Smooth muscle cell (in vitro differentiated cells): ENCODE results near the gene NEMF. TPM values are rescaled to one million over a fixed set of nuclear protein-coding genes. Genes with fewer than 3 reads are reported as not detected.
"Not testable (repeated sequence)": the region's sequence is repeated elsewhere in the genome, so short reads cannot be mapped to it uniquely, and the experiment has no call there.

Source experiments
- DNase-seq: peaks from one replicate; lab custom pipeline; 2025; ENCODE audit not compliant: unreplicated experiment; lab: John Stamatoyannopoulos, UW
- H2AFZ ChIP-seq: fragments of 200-600 bp; sonication (generic); 2 replicates; pipeline ENCODE4 v1.6.0; 2016; ENCODE audit warnings: antibody characterized with exemption, low read depth, mild to moderate bottlenecking
- H3F3A ChIP-seq: fragments of 200-600 bp; sonication (generic); 2 replicates; pipeline ENCODE4 v1.6.0; 2017; ENCODE audit warnings: antibody characterized with exemption, low read depth
- H3K27ac ChIP-seq: fragments of 200-600 bp; sonication (generic); 2 replicates; pipeline ENCODE4 v1.5.1; 2016; ENCODE audit warnings: low read depth, mild to moderate bottlenecking
- H3K27me3 ChIP-seq: fragments of 200-600 bp; sonication (generic); 2 replicates; pipeline ENCODE4 v1.6.1; 2016; ENCODE audit warnings: low read depth, mild to moderate bottlenecking
- H3K36me3 ChIP-seq: fragments of 200-600 bp; sonication (generic); 2 replicates; pipeline ENCODE4 v1.5.1; 2016; ENCODE audit warnings: low read depth
- H3K4me1 ChIP-seq: fragments of 200-600 bp; sonication (generic); 2 replicates; pipeline ENCODE4 v1.5.1; 2016; ENCODE audit warnings: low read depth
- H3K4me2 ChIP-seq: fragments of 200-600 bp; sonication (generic); 2 replicates; pipeline ENCODE4 v1.6.0; 2016; ENCODE audit warnings: mild to moderate bottlenecking
- H3K4me3 ChIP-seq: fragments of 200-600 bp; sonication (generic); 2 replicates; pipeline ENCODE4 v1.5.1; 2016; ENCODE audit warnings: mild to moderate bottlenecking
- H3K79me2 ChIP-seq: fragments of 200-600 bp; sonication (generic); 2 replicates; pipeline ENCODE4 v1.6.0; 2016; ENCODE audit warnings: low read depth, mild to moderate bottlenecking
- H3K9ac ChIP-seq: fragments of 200-600 bp; sonication (generic); 2 replicates; pipeline ENCODE4 v1.6.0; 2016; ENCODE audit warnings: low read depth
- H3K9me3 ChIP-seq: fragments of 200-600 bp; sonication (generic); replicated peaks from 2 replicates; pipeline ENCODE4 v1.5.1; 2016; ENCODE audit warnings: low read depth
- H4K20me1 ChIP-seq: fragments of 200-600 bp; sonication (generic); 2 replicates; pipeline ENCODE4 v1.6.0; 2016; ENCODE audit warnings: low read depth
- CTCF ChIP-seq: fragments of 200-600 bp; sonication (generic); IDR thresholded peaks from 2 replicates; pipeline ENCODE4 v1.5.1; 2017; ENCODE audit warnings: borderline replicate concordance, mild to moderate bottlenecking, antibody characterized with exemption; ENCODE audit not compliant: insufficient read depth, poor library complexity, severe bottlenecking
- WGBS: methylation state at CpG from one replicate; pipeline ENCODE4 v1.1.7; 2016; ENCODE audit warnings: low lambda C conversion rate; 5-methylcytosine and 5-hydroxymethylcytosine counted together
- polyA plus RNA-seq: library from polyadenylated mRNA; unstranded; fragments of >200 nt; fragmentation: Nextera tagmentation; extraction: Ambion mirVana; gene quantifications from 2 replicates; pipeline ENCODE4 v1.2.1, GENCODE V29; 2016
- total RNA-seq: library from RNA; depleted of rRNA; stranded (reverse); fragments of >200 nt; gene quantifications from 2 replicates; pipeline ENCODE4 v1.2.3, GENCODE V29; 2014

The NEMF gene
- total and polyA plus RNA-seq, 2 experiments from 2014 or later: 41.2 TPM

- TF ChIP-seq CTCF: no peak
- Histone ChIP-seq H3K27me3 (no peaks in the 10 kb centered on the region), H4K20me1 (peaks cover 8% of the 10 kb centered on the region), H3K9ac (no peak overlapping the region), H3K27ac (peak overlapping the region; percentile 22), H3K79me2 (no peaks in the 10 kb centered on the region), H3K9me3 (no peaks in the 10 kb centered on the region), H3F3A (peaks cover 34% of the 10 kb centered on the region), H3K4me3 (no peak overlapping the region), H3K4me2 (no peak overlapping the region), H2AFZ (no peak overlapping the region), H3K36me3 (peaks cover 44% of the 10 kb centered on the region), H3K4me1 (no peaks in the 10 kb centered on the region)
- 100% methylated on average over 3 of the region's 3 CpGs for WGBS
- DNase-seq: no peak
Observed at GRCh38 chr14:49783394-49784014, 69.1 kb downstream of the NEMF start.

- Histone ChIP-seq H3K36me3 (peaks cover 46% of the 10 kb centered on the region), H3F3A (peaks cover 34% of the 10 kb centered on the region)
- not testable (repeated sequence) for H2AFZ ChIP-seq, DNase-seq, H4K20me1 ChIP-seq, H3K9ac ChIP-seq, H3K27ac ChIP-seq, H3K27me3 ChIP-seq, H3K4me1 ChIP-seq, H3K4me3 ChIP-seq, H3K9me3 ChIP-seq, H3K79me2 ChIP-seq, H3K4me2 ChIP-seq
- 98% methylated on average over 7 of the region's 7 CpGs for WGBS
Observed at GRCh38 chr14:49781040-49781439, 71.5 kb downstream of the NEMF start.

- no peak overlapping the region for H3K4me3 ChIP-seq
- H3K27ac ChIP-seq: no peak overlapping the region
- no peak overlapping the region for H2AFZ ChIP-seq
- H3K4me1 ChIP-seq: no peaks in the 10 kb centered on the region
- DNase-seq: no peak
- H4K20me1 ChIP-seq: peaks cover 8% of the 10 kb centered on the region
- TF ChIP-seq CTCF: no peak
- no peaks in the 10 kb centered on the region for H3K9me3 ChIP-seq
- peaks cover 3% of the 10 kb centered on the region for H3K79me2 ChIP-seq
- no peak overlapping the region for H3K4me2 ChIP-seq
- H3K27me3 ChIP-seq: no peaks in the 10 kb centered on the region
- peaks cover 20% of the 10 kb centered on the region for H3F3A ChIP-seq
- WGBS: 100% methylated on average over 2 of the region's 2 CpGs
- H3K9ac ChIP-seq: no peak overlapping the region
- peaks cover 47% of the 10 kb centered on the region for H3K36me3 ChIP-seq
Observed at GRCh38 chr14:49778421-49778820, 74.2 kb downstream of the NEMF start.

- Histone ChIP-seq H3K36me3 (peaks cover 19% of the 10 kb centered on the region), H3F3A (peaks cover 6% of the 10 kb centered on the region), H3K27me3 (no peaks in the 10 kb centered on the region), H2AFZ (no peak overlapping the region), H4K20me1 (peaks cover 9% of the 10 kb centered on the region), H3K4me1 (peaks cover 5% of the 10 kb centered on the region), H3K9ac (no peak overlapping the region), H3K9me3 (no peaks in the 10 kb centered on the region), H3K4me3 (no peak overlapping the region), H3K27ac (no peak overlapping the region), H3K79me2 (peaks cover 37% of the 10 kb centered on the region), H3K4me2 (no peak overlapping the region)
- WGBS: 100% methylated on average over 1 of the region's 1 CpG
- no peak for TF ChIP-seq CTCF
- DNase-seq: no peak
Observed at GRCh38 chr14:49774106-49774505, 78.5 kb downstream of the NEMF start.

- 95% methylated on average over 10 of the region's 10 CpGs for WGBS
- not testable (repeated sequence) for H3K4me1 ChIP-seq, H3F3A ChIP-seq, H3K36me3 ChIP-seq, H4K20me1 ChIP-seq, H3K27ac ChIP-seq, H3K9ac ChIP-seq, H2AFZ ChIP-seq, H3K27me3 ChIP-seq, H3K9me3 ChIP-seq, H3K4me2 ChIP-seq, H3K4me3 ChIP-seq, DNase-seq
- peaks cover 42% of the 10 kb centered on the region for H3K79me2 ChIP-seq
Observed at GRCh38 chr14:49771691-49772090, 80.9 kb downstream of the NEMF start.
